KMS-11 (cell line): ENCODE data around the gene SERPINH1.

ENCODE experiments used
- H2AFZ ChIP-seq: fragments of 200-600 bp; sonication (generic); 2 replicates; pipeline ENCODE4 v1.6.1; 2016; ENCODE audit warnings: antibody characterized with exemption, mixed run types, low read depth
- H3K27ac ChIP-seq: fragments of 200-600 bp; sonication (generic); 2 replicates; pipeline ENCODE4 v1.6.1; 2016; ENCODE audit warnings: mild to moderate bottlenecking, mixed run types
- H3K27me3 ChIP-seq: fragments of 200-600 bp; sonication (generic); 2 replicates; pipeline ENCODE4 v1.6.1; 2017; ENCODE audit warnings: mild to moderate bottlenecking, low read depth, mixed run types, moderate library complexity; ENCODE audit not compliant: insufficient read depth
- H3K36me3 ChIP-seq: fragments of 200-600 bp; sonication (generic); 2 replicates; pipeline ENCODE4 v1.6.1; 2017; ENCODE audit warnings: mild to moderate bottlenecking, mixed run types; ENCODE audit not compliant: insufficient read depth
- H3K4me1 ChIP-seq: fragments of 200-600 bp; sonication (generic); 2 replicates; pipeline ENCODE4 v1.6.1; 2016; ENCODE audit warnings: mild to moderate bottlenecking, low read depth, mixed run types; ENCODE audit not compliant: poor library complexity, severe bottlenecking
- H3K4me2 ChIP-seq: fragments of 200-600 bp; sonication (generic); 2 replicates; pipeline ENCODE4 v1.7.0; 2016; ENCODE audit warnings: mild to moderate bottlenecking, mixed run types
- H3K4me3 ChIP-seq: fragments of 200-600 bp; sonication (generic); IDR thresholded peaks from 2 replicates; pipeline ENCODE4 v1.6.1; 2017; ENCODE audit warnings: low read depth, low read length, mixed read lengths; ENCODE audit not compliant: insufficient read depth
- H3K79me2 ChIP-seq: fragments of 200-600 bp; sonication (generic); 2 replicates; pipeline ENCODE4 v1.6.1; 2016; ENCODE audit warnings: low read depth, mixed run types; ENCODE audit not compliant: insufficient read depth
- H3K9ac ChIP-seq: fragments of 200-600 bp; sonication (generic); 2 replicates; pipeline ENCODE4 v1.6.1; 2016; ENCODE audit warnings: mild to moderate bottlenecking, mixed run types
- H4K20me1 ChIP-seq: fragments of 200-600 bp; sonication (generic); 2 replicates; pipeline ENCODE4 v1.6.1; 2016; ENCODE audit warnings: mild to moderate bottlenecking, mixed run types; ENCODE audit not compliant: insufficient read depth
- CTCF ChIP-seq: fragments of 200-600 bp; sonication (generic); conservative IDR thresholded peaks from 2 replicates; pipeline ENCODE4 v1.6.1; 2017; ENCODE audit warnings: low read depth, mild to moderate bottlenecking, antibody characterized with exemption, low read length, moderate library complexity, mixed read lengths

SERPINH1 gene

GRCh38 chr11:75562048-75562835 lies at the start of gene SERPINH1:
TSS of gene SERPINH1 (plus strand) at chr11:75562253. CDS start at chr11:75566350, 4,097 bp downstream.
- Histone ChIP-seq H3K36me3 (no peaks in the 10 kb centered on the region), H4K20me1 (no peaks in the 10 kb centered on the region), H3K4me2 (peak within 1 kb of the TSS; percentile 68), H3K4me1 (peaks cover 8% of the 10 kb centered on the region), H3K27me3 (no peaks in the 10 kb centered on the region), H3K27ac (peak within 1 kb of the TSS; percentile 27), H3K9ac (peak within 1 kb of the TSS; percentile 69), H2AFZ (peak within 1 kb of the TSS; percentile 92), H3K79me2 (peaks cover 6% of the 10 kb centered on the region), H3K4me3 (peak within 1 kb of the TSS; percentile 55)
- no peak for TF ChIP-seq CTCF

GRCh38 chr11:75513250-75513649 lies 48.8 kb upstream of the SERPINH1 start:
- H3K36me3 ChIP-seq = no peaks in the 10 kb centered on the region
- H3K4me1 ChIP-seq = no peaks in the 10 kb centered on the region
- no peaks in the 10 kb centered on the region for H3K27me3 ChIP-seq
- no peak overlapping the region for H3K4me3 ChIP-seq
- H2AFZ ChIP-seq = no peak overlapping the region
- H3K79me2 ChIP-seq = no peaks in the 10 kb centered on the region
- no peaks in the 10 kb centered on the region for H4K20me1 ChIP-seq
- H3K4me2 ChIP-seq = no peak overlapping the region
- TF ChIP-seq CTCF = no peak
- no peak overlapping the region for H3K27ac ChIP-seq
- no peak overlapping the region for H3K9ac ChIP-seq

GRCh38 chr11:75514596-75514995 lies 47.5 kb upstream of the SERPINH1 start:
- Histone ChIP-seq H3K4me3 (no peak overlapping the region), H3K79me2 (no peaks in the 10 kb centered on the region), H3K4me1 (no peaks in the 10 kb centered on the region), H3K27me3 (no peaks in the 10 kb centered on the region), H2AFZ (no peak overlapping the region), H3K36me3 (no peaks in the 10 kb centered on the region), H3K4me2 (no peak overlapping the region), H3K9ac (no peak overlapping the region), H4K20me1 (no peaks in the 10 kb centered on the region), H3K27ac (no peak overlapping the region)
- no peak for TF ChIP-seq CTCF

- Histone ChIP-seq H3K4me2 (no peak overlapping the region), H2AFZ (no peak overlapping the region), H4K20me1 (no peaks in the 10 kb centered on the region), H3K79me2 (no peaks in the 10 kb centered on the region), H3K4me1 (no peaks in the 10 kb centered on the region), H3K27me3 (no peaks in the 10 kb centered on the region), H3K9ac (no peak overlapping the region), H3K4me3 (no peak overlapping the region), H3K27ac (no peak overlapping the region), H3K36me3 (no peaks in the 10 kb centered on the region)
- TF ChIP-seq CTCF = no peak
These were observed 45.9 kb upstream of the SERPINH1 start for GRCh38 chr11:75516140-75516539.
